HPDE6-E6E7 (cell line): Measurements from ENCODE around the gene IVL.
A peak's percentile ranks its signal among the peaks of the same experiment; 100 is the strongest.

ENCODE experiments used
- DNase-seq: peaks from one replicate; pipeline ENCODE4 v3.0.0; 2011; ENCODE audit warnings: missing footprints; ENCODE audit errors: extremely low spot score

IVL gene

GRCh38 chr1:152946651-152947256 is 38.4 kb downstream of the IVL start, which contains the start of gene SPRR5:
Gene SPRR5 (plus strand): TSS chr1:152947206. CDS start chr1:152948555, 1,349 bp downstream.
- no peak for DNase-seq

GRCh38 chr1:152951711-152952110 is 43.4 kb downstream of the IVL start:
- DNase-seq = no peak

DNA sequence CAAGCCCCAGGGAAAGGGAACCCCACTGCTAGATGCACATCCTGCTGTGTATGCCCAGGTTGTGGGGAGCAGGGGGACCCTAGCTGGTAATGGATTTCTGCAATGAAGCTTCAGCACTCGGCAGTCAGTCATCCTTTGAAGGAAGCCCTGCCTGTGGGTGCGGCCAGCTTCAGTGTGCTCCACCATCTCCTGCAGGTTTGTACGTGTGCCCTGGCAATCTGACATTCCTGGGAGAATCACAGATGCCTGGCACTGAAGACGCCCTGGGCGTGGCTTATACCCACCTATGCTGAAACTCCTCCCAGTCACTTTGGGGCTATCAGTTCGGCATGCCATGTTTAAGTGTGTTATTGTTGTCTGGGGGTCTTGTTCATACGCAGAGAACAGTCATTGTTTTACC is 45.4 kb downstream of the IVL start:
- DNase-seq = peak; percentile 82

- peak; percentile 65 for DNase-seq
Measured at GRCh38 chr1:152954436-152954835, 46.1 kb downstream of the IVL start.

DNA sequence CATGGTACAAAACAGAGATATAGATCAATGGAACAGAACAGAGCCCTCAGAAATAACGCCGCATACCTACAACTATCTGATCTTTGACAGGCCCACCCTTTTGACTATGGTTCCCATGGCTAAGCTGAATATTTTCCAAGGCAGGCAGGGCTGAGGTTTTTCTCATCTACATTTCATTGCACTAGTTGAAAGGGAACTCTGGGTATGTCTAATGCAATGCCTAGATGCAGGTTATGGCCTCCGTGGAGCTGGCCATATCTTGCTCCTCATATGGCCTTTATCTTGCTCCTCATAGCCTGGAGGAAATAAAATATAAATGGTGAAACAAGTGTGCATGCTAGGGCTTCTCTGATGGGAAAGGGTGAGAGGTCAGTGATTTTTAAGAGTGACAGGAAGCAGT is 49.2 kb downstream of the IVL start:
- DNase-seq = no peak

GRCh38 chr1:152959273-152959672 is 50.9 kb downstream of the IVL start:
- no peak for DNase-seq

DNA sequence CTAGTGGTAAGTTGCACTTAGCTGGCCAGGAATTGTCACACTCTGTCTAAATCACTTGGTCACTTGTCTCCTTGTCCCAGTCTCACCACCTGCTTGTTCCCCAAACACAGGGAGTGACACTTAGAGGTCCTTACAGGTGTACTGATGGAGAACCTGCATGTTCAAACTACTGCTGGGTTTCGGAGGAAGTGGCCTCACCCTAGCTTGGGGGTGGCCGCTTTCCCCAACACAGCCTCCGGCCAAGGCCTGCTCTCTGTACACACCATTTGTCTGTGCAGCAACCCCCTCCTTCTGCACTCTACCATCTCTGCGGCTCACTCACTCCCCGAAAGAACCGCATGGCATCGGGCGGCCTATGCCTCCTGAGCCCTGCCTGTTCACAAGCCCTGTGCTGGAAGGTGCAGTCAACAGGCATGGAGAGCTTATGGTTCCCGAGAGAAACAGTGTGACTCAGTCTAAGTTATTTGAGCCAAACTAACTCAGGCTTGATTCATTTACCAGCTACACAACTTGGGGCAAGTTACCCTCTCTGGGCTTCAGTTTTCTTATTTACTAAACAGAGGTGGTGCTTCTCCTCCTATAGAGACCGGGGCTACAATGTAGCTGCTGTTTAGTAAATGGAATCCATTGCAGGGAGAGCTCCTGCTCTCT is 51.6 kb downstream of the IVL start:
- no peak for DNase-seq

- DNase-seq = no peak
Measured at GRCh38 chr1:152960452-152961044, 52.2 kb downstream of the IVL start.
